K562 (cell line): ENCODE measurements around the gene LY6G6D. TPM values are rescaled to one million over a fixed set of nuclear protein-coding genes. Genes with fewer than 3 reads are reported as not detected.
A peak's percentile ranks its signal among the peaks of the same experiment; 100 is the strongest.

ENCODE experiments used
- ATAC-seq: fragments of 200-7000 bp; cut with Tn5 transposase; 3 replicates; pipeline ENCODE4 v1.9.1; 2020; ENCODE audit warnings: moderate library complexity
- BruUV-seq: library from RNA; stranded (reverse); fragments of 400-500 nt; replicated peaks from 2 replicates; lab custom pipeline; 2021; lab: Mats Ljungman, UMichigan
- CTCF ChIA-PET: fragments of 300-600 bp; formaldehyde crosslinking; extraction: SDS; loops from one replicate; lab custom pipeline; 2021; ENCODE audit warnings: low intra/inter-chr PET ratio; lab: Yijun Ruan, JAX
- POLR2A ChIA-PET: fragments of 300-600, 350-650 bp; sonication (Branson Sonifier 250); formaldehyde crosslinking; extraction: SDS; loops from one replicate; lab custom pipeline; 2021; ENCODE audit warnings: antibody characterized with exemption, inconsistent platforms; lab: Yijun Ruan, JAX
- DNase-seq, 4 experiments: peaks; one replicate each; pipeline versions ENCODE4 v3.0.0 to v3.0.0-alpha.2; 2011 to 2018; ENCODE audit warnings: low spot score in 3 of 4, mixed read lengths in 3 of 4; ENCODE audit errors: extremely low read depth in 1 of 4
- FAIRE-seq: peaks from 2 replicates; lab custom pipeline; 2011; peaks lifted over from hg19 to GRCh38; lab: Jason Lieb, UNC
- H2AFZ ChIP-seq: 2 replicates; pipeline ENCODE4 v1.6.0; 2011; ENCODE audit warnings: low read depth, low read length, control low read depth, inconsistent platforms
- H3K27ac ChIP-seq: fragments of 200-600 bp; 3 replicates; pipeline ENCODE4 v1.8.0; 2011; ENCODE audit warnings: low read depth, mild to moderate bottlenecking, control low read depth, inconsistent platforms, low read length, moderate library complexity, mixed read lengths; ENCODE audit errors: extremely low read depth
- H3K27me3 ChIP-seq, 2 experiments: fragments of 300-600 bp in 1 of 2; 2 replicates in 1 of 2; 3 replicates in 1 of 2; pipeline versions ENCODE4 v1.6.0 to v1.8.0; 2011; ENCODE audit warnings: inconsistent platforms in 2 of 2, low read length in 2 of 2, mild to moderate bottlenecking in 1 of 2, mixed read lengths in 1 of 2, moderate library complexity in 1 of 2; ENCODE audit not compliant: control insufficient read depth in 2 of 2, insufficient read depth in 2 of 2
- H3K36me3 ChIP-seq: fragments of 300-600 bp; 3 replicates; pipeline ENCODE4 v1.8.0; 2011; ENCODE audit warnings: mild to moderate bottlenecking, low read length, inconsistent platforms; ENCODE audit not compliant: control insufficient read depth, insufficient read depth
- H3K4me1 ChIP-seq, 2 experiments: fragments of 200-600 bp in 1 of 2; replicated peaks in 1 of 2; 2 replicates in 1 of 2; 3 replicates in 1 of 2; pipeline versions ENCODE4 v1.5.1 to v1.8.0; 2011; ENCODE audit warnings: inconsistent platforms in 2 of 2, low read length in 2 of 2, mild to moderate bottlenecking in 1 of 2, mixed read lengths in 1 of 2, moderate library complexity in 1 of 2; ENCODE audit not compliant: control insufficient read depth in 2 of 2, insufficient read depth in 2 of 2
- H3K4me2 ChIP-seq: 2 replicates; pipeline ENCODE4 v1.6.1; 2011; ENCODE audit warnings: low read length, control low read depth, inconsistent platforms, mixed read lengths; ENCODE audit not compliant: insufficient read depth
- H3K4me3 ChIP-seq: fragments of 200-600 bp; sonication (generic), shearing (Covaris generic); 2 replicates; pipeline ENCODE4 v1.5.1; 2016; ENCODE audit warnings: control low read depth, inconsistent platforms
- H3K79me2 ChIP-seq: fragments of 200-600 bp; 3 replicates; pipeline ENCODE4 v1.8.0; 2011; ENCODE audit warnings: low read length, inconsistent platforms; ENCODE audit not compliant: control insufficient read depth, insufficient read depth
- H3K9ac ChIP-seq, 2 experiments: 2 replicates each; pipeline versions ENCODE4 v1.6.0 to v1.6.1; 2011; ENCODE audit warnings: low read depth in 2 of 2, low read length in 2 of 2, control low read depth in 1 of 2, inconsistent platforms in 1 of 2, mild to moderate bottlenecking in 1 of 2, mixed read lengths in 1 of 2; ENCODE audit not compliant: insufficient read depth in 1 of 2
- H3K9me1 ChIP-seq: one replicate; pipeline ENCODE4 v1.6.0; 2011; ENCODE audit warnings: inconsistent platforms, mild to moderate bottlenecking, low read length, moderate library complexity; ENCODE audit not compliant: control insufficient read depth, insufficient read depth
- H3K9me3 ChIP-seq: replicated peaks from 2 replicates; pipeline ENCODE4 v1.5.1; 2011; ENCODE audit warnings: low read depth, low read length, inconsistent platforms; ENCODE audit not compliant: control insufficient read depth, insufficient read depth
- H4K20me1 ChIP-seq: replicated peaks from 2 replicates; pipeline ENCODE4 v1.6.1; 2011; ENCODE audit warnings: low read length, inconsistent platforms, mixed read lengths; ENCODE audit not compliant: control insufficient read depth, insufficient read depth
- ARID3A ChIP-seq: IDR thresholded peaks from 2 replicates; pipeline ENCODE4 v1.6.1; 2012; ENCODE audit warnings: low read depth, low read length, improper control_type of control experiment, borderline replicate concordance
- ATF4 ChIP-seq: fragments of 450-650 bp; formaldehyde crosslinking; IDR thresholded peaks from 2 replicates; pipeline ENCODE4 v1.4.0; 2022; ENCODE audit warnings: mild to moderate bottlenecking, moderate library complexity
- CTCFL ChIP-seq: IDR thresholded peaks from 2 replicates; pipeline ENCODE4 v1.6.1; 2011; ENCODE audit warnings: borderline replicate concordance, low read depth, mild to moderate bottlenecking, moderate library complexity, low read length; ENCODE audit not compliant: insufficient read depth, poor library complexity, severe bottlenecking
- DACH1 ChIP-seq: fragments of 450-650 bp; IDR thresholded peaks from 2 replicates; pipeline ENCODE4 v1.6.1; 2018; ENCODE audit not compliant: partially characterized antibody
- POLR2AphosphoS2 ChIP-seq: IDR thresholded peaks from 2 replicates; pipeline ENCODE4 v1.6.1; 2012; ENCODE audit warnings: low read length, improper control_type of control experiment
- POLR2G ChIP-seq: fragments of 200-400 bp; formaldehyde crosslinking; IDR thresholded peaks from 2 replicates; pipeline ENCODE4 v1.6.1; 2017; ENCODE audit warnings: low read depth, mild to moderate bottlenecking, antibody characterized with exemption, low read length, moderate library complexity
- SRSF7 ChIP-seq: fragments of 200-400 bp; formaldehyde crosslinking; optimal IDR thresholded peaks from 2 replicates; pipeline ENCODE3; 2017; ENCODE audit warnings: mild to moderate bottlenecking, low read depth, low read length
- SRSF9 ChIP-seq: fragments of 200-400 bp; formaldehyde crosslinking; IDR thresholded peaks from 2 replicates; pipeline ENCODE4 v1.6.1; 2017; ENCODE audit warnings: low read depth, low read length, borderline replicate concordance
- ZFP91 ChIP-seq: sonication (generic); formaldehyde crosslinking; IDR thresholded peaks from 2 replicates; pipeline ENCODE4 v1.8.0; 2022; ENCODE audit warnings: mild to moderate bottlenecking, missing genetic modification reagents
- ZNF23 ChIP-seq: fragments of 250-450 bp; sonication (Bioruptor Pico); IDR thresholded peaks from 2 replicates; pipeline ENCODE4 v1.4.0; 2020; ENCODE audit warnings: mild to moderate bottlenecking
- WGBS: fragments of 100-300 bp; shearing (Covaris generic); methylation state at CpG from one replicate; pipeline ENCODE4 v1.1.6; 2016; ENCODE audit warnings: low coverage, mixed read lengths; ENCODE audit not compliant: insufficient coverage; ENCODE audit errors: missing lambda C conversion rate; 5-methylcytosine and 5-hydroxymethylcytosine counted together
- in situ Hi-C: fragments of 300-500 bp; cut with MboI; formaldehyde crosslinking; loops from 4 replicates; pipeline ENCODE4 v1.15.0; 2018; ENCODE audit warnings: inconsistent platforms, mixed read lengths
- intact Hi-C: fragments of 100-400 bp; cut with micrococcal nuclease; formaldehyde crosslinking; loops from 2 replicates; pipeline ENCODE4 v1.14.2; 2022
- polyA plus RNA-seq, 8 experiments: library from polyadenylated mRNA; depleted of rRNA in 4 of 8; stranded (reverse) in 5 of 8; unstranded in 3 of 8; fragments of >200 nt; fragmentation: Nextera tagmentation in 2 of 8; fragmentation: Illumina TruSeq in 1 of 8; extraction: Ambion mirVana in 2 of 8; extraction: Trizol in 1 of 8; gene quantifications; 2 replicates each; pipeline versions ENCODE4 v1.2.1 to v1.2.3, GENCODE V29; 2011 to 2014; ENCODE audit warnings: inconsistent platforms in 1 of 8, missing spikeins in 1 of 8
- total RNA-seq, 7 experiments: library from RNA; depleted of rRNA in 6 of 7; stranded (reverse); fragments of >200 nt in 6 of 7; fragmentation: Illumina TruSeq in 2 of 7; extraction: Trizol in 2 of 7; gene quantifications; 2 replicates each; pipeline versions ENCODE4 v1.2.1 to v1.2.3, GENCODE V29; 2011 to 2021; ENCODE audit warnings: low replicate concordance in 1 of 7

The LY6G6D gene
- total and polyA plus RNA-seq, 9 of the 15 experiments (the other 6 are each of a cell fraction or from before 2014, with no cell fraction given), result 0.30 to 0.38 TPM; not detected in 7

- Histone ChIP-seq H3K27ac (no peak overlapping the region), H3K4me1 (peaks cover 25 to 44% of the 10 kb centered on the region in 2 experiments; a peak in 4 of 5 replicates), H3K79me2 (no peaks in the 10 kb centered on the region; the same call in 2 of the 3 replicates), H3K9ac (peak overlapping the region in 1 of 2 experiments; percentile 59; a peak in 2 of 4 replicates), H3K27me3 (no peaks in the 10 kb centered on the region), H3K9me1 (no peaks in the 10 kb centered on the region), H3K36me3 (peaks cover 36% of the 10 kb centered on the region), H2AFZ (no peak overlapping the region), H3K4me2 (no peak overlapping the region), H3K9me3 (no peaks in the 10 kb centered on the region), H4K20me1 (no peaks in the 10 kb centered on the region), H3K4me3 (no peak overlapping the region)
- FAIRE-seq (no peak), DNase-seq (no peak), ATAC-seq (no peak)
- ChIA-PET CTCF (no interaction called here), POLR2A (interaction anchor here (0.6 to 2.2 kb wide), 13 partner anchors 10 to 154 kb away, joined by 3 to 16 read pairs (median 6); partner anchors contain the start of genes ABHD16A, BAG6, C6orf47 and CSNK2B)
- WGBS, result 84% methylated on average over 13 of the region's 13 CpGs
- BruUV-seq, result no TSS peak
- intact Hi-C loops (no loop called here), in situ Hi-C loops (no loop called here)
- TF ChIP-seq ZNF23 (CRISPR knock-in tag) (no peak), SRSF7 (no peak), POLR2AphosphoS2 (no peak), DACH1 (no peak), POLR2G (0 out of 2 replicates have a peak, but pooled peaks have one; percentile 1), ARID3A (no peak), CTCFL (no peak), ATF4 (no peak), ZFP91 (no peak), SRSF9 (no peak)
These were observed 31.6 kb upstream of the LY6G6D start for GRCh38 chr6:31683591-31683990.
